ENCODE data around the gene CYP3A7.
"Not testable (repeated sequence)": the region's sequence is repeated elsewhere in the genome, so short reads cannot be mapped to it uniquely, and the experiment has no call there.

The CYP3A7 gene

GRCh38 chr7:99730992-99731391, 4.0 kb downstream of the CYP3A7 start:
- TF ChIP-seq CTCF (IDR thresholded peaks at IDR 0.05; ENCODE audit: low read length, missing control alignments): no peak
- no peak for DNase-seq (ENCODE audit: low read depth)
- no peak overlapping the region for H3K4me3 ChIP-seq (replicated peaks; ENCODE audit: low read depth, low read length)

- TF ChIP-seq CTCF (IDR thresholded peaks at IDR 0.05; ENCODE audit: low read length, missing control alignments): no peak
- DNase-seq (ENCODE audit: low read depth): no peak
- no peak overlapping the region for H3K4me3 ChIP-seq (replicated peaks; ENCODE audit: low read depth, low read length)
Observed at GRCh38 chr7:99730238-99730810, 4.7 kb downstream of the CYP3A7 start.

- H3K4me3 ChIP-seq (replicated peaks; ENCODE audit: low read depth, low read length): no peak overlapping the region
- peak; percentile 10 for DNase-seq (ENCODE audit: low read depth)
- TF ChIP-seq CTCF (IDR thresholded peaks at IDR 0.05; ENCODE audit: low read length, missing control alignments): no peak
Observed at GRCh38 chr7:99729486-99730237, 5.3 kb downstream of the CYP3A7 start.

GRCh38 chr7:99728615-99729014, 6.4 kb downstream of the CYP3A7 start:
- H3K4me3 ChIP-seq (replicated peaks; ENCODE audit: low read depth, low read length): no peak overlapping the region
- no peak for TF ChIP-seq CTCF (IDR thresholded peaks at IDR 0.05; ENCODE audit: low read length, missing control alignments)
- DNase-seq (ENCODE audit: low read depth): no peak

GRCh38 chr7:99723201-99723600, 11.8 kb downstream of the CYP3A7 start:
- not testable (repeated sequence) for DNase-seq (ENCODE audit: low read depth); H3K4me3 ChIP-seq (replicated peaks; ENCODE audit: low read depth, low read length)

- no peak for DNase-seq (ENCODE audit: low read depth)
- TF ChIP-seq CTCF (IDR thresholded peaks at IDR 0.05; ENCODE audit: low read length, missing control alignments): no peak
- H3K4me3 ChIP-seq (replicated peaks; ENCODE audit: low read depth, low read length): no peak overlapping the region
Observed at GRCh38 chr7:99720800-99721595, 14.0 kb downstream of the CYP3A7 start.

GRCh38 chr7:99719996-99720769, 14.8 kb downstream of the CYP3A7 start:
- H3K4me3 ChIP-seq (replicated peaks; ENCODE audit: low read depth, low read length): no peak overlapping the region
- no peak for DNase-seq (ENCODE audit: low read depth)
- no peak for TF ChIP-seq CTCF (IDR thresholded peaks at IDR 0.05; ENCODE audit: low read length, missing control alignments)

Measured in fibroblast of pulmonary artery (primary cell).